ENCODE results near the gene PCK2.

- TF ChIP-seq CTCF (IDR thresholded peaks at IDR 0.05; ENCODE audit: insufficient read depth, low read length) (no peak), POLR2AphosphoS5 (IDR thresholded peaks at IDR 0.05; ENCODE audit: low read depth) (no peak), REST (IDR thresholded peaks at IDR 0.05; ENCODE audit: insufficient replicate concordance, low read depth) (no peak), GABPA (IDR thresholded peaks at IDR 0.05; ENCODE audit: low read depth) (no peak)
These were observed 41.4 kb downstream of the PCK2 start for GRCh38 chr14:24135584-24135833.
